NCI-H2227 (cell line): ENCODE results near the gene DLL1.

ENCODE experiments used
- DNase-seq: peaks from one replicate; lab custom pipeline; 2025; ENCODE audit not compliant: unreplicated experiment; lab: John Stamatoyannopoulos, UW

The DLL1 gene

GRCh38 chr6:170253226-170253909, 37.5 kb downstream of the DLL1 start:
- DNase-seq, result no peak

DNA sequence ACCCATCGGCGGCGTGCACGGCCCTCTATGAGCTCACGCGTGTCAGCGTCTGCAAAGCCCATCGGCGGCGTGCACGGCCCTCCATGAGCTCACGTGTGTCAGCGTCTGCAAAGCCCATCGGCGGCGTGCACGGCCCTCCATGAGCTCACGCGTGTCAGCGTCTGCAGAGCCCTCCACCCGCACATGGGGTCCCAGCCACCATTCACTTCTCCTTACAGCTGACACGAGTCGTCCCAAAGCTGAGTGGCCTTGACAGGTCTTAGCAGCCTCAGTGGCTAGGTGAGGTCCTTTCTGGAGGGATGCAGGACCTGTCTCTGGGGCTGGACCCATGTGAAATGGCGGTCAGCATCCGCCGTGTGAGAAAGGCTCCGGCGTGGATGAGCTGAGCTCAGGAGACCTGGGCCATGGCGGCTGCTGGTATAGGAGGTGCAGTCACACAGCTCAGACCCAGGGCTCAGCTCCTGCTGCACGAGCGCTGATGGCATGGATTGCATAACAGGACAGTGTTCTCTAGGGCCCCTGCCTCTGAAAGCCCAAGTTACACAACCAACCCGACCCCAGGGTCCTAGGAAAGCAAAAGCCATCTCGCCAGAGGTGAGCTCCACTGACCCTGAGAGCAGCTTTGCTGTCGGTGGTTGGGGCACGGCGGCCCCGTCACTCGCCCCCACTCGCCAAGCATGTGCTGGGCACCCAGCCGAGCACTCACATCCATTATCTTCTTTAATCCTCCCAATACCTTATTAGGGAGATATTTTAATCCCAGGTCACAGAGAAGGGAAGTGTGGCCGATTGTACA, 38.9 kb downstream of the DLL1 start:
- no peak for DNase-seq

DNA sequence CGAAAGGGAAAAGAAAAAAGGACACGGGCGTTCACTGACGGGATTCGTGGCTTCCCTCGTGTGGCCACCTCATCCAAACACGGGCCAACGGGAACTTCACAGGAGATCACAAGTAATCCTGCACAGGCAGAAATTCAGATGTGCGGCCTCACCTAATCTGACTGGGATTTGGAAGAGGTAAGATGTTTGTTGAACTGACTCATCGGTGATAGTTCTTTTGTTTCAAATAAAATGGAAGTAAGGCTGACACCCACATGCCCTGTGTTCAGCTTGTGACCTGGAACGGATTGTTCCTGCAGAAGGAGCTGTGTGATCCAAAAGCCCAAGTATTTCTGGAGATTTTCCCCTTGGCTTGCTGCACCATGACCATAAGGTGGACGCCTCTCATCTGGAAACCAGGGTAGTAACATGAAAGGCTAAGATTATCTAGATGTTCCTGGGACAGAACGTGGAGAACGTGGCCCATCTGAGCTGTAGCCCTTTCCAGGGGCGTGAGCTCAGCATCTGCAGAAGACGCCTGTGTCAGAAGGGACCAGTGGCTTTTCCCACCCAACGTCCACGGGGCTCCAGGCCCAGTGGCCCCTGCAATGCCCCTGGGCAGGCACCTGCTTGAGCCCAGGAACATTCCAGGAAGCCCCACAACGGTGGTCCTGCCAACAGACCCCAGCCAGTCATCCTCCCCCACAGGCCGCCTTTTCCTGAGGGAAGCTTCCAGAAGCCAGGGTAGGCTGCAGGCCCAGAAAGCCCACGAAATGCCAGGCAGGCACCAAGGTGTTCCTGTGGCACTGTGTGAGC, 39.7 kb downstream of the DLL1 start:
- no peak for DNase-seq

GRCh38 chr6:170250455-170250854, 40.4 kb downstream of the DLL1 start:
- no peak for DNase-seq

DNA sequence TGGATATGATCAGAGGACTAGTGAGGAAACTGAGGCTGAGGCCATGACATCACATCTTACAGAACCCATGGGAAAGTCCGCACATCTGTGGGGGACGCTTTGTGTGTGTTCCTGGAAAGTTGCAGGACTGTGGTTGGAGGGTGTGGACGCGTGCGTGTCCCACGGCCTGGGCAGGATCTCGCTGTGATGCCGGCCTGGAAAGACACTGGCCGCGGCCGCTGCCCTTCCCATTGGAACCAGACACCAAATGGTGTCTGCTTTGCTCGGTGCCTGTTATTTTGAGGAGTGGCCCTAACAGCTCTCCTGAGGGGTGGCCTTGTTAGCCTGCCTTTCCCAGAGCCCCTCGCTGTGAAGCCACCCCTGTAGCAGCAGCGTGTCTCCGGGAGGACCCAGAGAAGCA, 41.1 kb downstream of the DLL1 start:
- no peak for DNase-seq

GRCh38 chr6:170248861-170249600, 41.8 kb downstream of the DLL1 start:
- no peak for DNase-seq

GRCh38 chr6:170248111-170248805, 42.6 kb downstream of the DLL1 start:
- no peak for DNase-seq

GRCh38 chr6:170247178-170247701, 43.6 kb downstream of the DLL1 start:
- no peak for DNase-seq

GRCh38 chr6:170245475-170245992, 45.3 kb downstream of the DLL1 start:
- no peak for DNase-seq

DNA sequence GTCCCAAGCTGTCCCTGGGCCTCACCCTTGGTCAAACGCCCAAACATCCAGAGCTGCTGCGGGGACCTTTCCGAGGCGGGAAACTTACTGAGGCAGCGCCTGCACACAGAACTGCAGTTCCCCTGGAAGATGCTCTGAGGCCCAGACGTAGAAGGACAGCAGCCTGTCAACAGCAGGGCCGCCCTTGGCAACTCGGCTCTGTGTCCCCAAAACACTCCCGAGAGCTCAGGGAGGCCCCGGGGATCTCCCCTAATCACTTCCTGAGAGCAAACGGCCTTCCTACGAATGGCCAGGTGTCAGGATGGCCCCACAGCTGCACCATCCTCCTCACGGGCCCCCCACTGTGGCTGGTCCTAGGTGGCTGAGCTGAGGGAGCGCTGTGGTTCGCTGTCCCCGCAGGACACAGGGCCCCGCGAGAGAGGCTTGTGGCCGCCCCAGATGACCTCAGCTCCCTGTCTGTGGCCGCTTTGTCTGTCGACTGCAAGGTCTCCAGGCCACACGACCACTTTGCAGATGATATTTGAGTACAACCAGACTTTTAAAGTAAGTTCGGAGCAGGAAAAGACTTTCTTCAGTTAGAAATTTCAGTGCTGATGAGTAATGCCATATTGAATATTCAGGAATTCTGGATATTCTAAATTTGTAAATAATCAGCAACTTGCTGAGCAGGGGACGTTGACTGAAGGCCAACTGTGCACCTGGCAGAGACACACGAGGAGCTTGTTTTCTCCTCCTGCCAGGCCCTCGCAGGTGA, 46.0 kb downstream of the DLL1 start:
- DNase-seq, result no peak

GRCh38 chr6:170243791-170244291, 47.0 kb downstream of the DLL1 start:
- DNase-seq, result peak; percentile 58

DNA sequence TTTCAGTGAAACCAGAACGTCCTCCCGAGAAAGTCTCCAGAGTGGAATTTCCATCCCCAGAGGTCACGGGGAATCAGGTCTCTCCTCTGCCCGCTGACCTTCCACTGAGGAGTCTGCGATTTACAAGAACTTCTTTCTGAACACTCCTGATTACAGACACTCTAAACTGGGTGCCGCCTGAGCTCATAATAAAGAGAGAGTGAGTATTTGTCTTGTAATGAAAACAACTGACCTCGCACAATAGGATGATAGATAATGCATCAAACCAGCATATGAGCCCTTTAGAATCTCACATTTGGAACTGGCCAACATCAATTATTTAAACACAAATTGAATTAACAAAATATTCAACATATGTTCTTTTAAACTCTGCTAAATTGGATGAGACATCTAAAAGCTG, 47.5 kb downstream of the DLL1 start:
- no peak for DNase-seq

GRCh38 chr6:170238741-170239565, 51.9 kb downstream of the DLL1 start:
- no peak for DNase-seq

GRCh38 chr6:170237999-170238740, 52.7 kb downstream of the DLL1 start:
- DNase-seq, result no peak

GRCh38 chr6:170236131-170236836, 54.6 kb downstream of the DLL1 start:
- no peak for DNase-seq

DNA sequence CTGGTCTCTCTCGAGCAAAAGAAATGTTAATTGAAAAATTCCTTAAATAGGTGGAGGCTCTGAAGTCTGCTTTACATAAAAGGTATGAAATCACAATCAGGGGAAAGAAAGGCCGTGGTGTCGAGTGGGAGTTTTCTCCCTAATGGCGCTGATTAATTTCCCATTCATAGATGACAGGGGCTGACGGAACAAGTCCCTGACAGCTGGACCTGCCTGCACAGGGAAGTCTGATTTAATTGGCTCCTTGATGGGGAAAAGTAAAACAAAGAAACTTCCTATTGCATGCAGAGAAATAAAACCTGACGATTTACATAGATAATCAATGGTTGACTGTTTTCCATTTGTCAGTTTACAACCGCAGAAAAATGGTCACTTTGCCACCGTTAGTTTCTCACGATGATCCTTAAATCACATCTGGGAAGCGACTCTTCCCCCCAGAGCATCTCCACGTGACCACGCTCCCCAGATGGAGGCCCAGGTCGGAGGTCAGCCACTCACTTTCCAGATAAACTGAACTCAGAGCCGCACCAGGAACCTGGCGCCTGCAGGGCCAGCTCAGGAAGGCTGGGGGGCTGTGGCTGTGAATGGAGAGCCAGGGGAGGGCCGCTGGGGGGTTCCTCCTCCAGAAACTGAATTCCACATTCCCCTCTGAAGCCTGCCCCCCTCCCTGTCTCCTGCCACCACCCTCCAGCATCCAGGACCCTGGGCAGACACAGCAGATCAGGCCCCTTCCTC, 55.3 kb downstream of the DLL1 start:
- DNase-seq, result no peak
